ENCODE measurements around the gene FARS2.
A peak's percentile ranks its signal among the peaks of the same experiment; 100 is the strongest.

Gene FARS2

GRCh38 chr6:5394280-5394679, 133.0 kb downstream of the FARS2 start:
- H3K4me3 ChIP-seq (ENCODE audit: low read depth, low read length), result no peak overlapping the region
- TF ChIP-seq POLR2A (IDR thresholded peaks at IDR 0.05; ENCODE audit: extremely low read depth, insufficient read length) (no peak), MYC (IDR thresholded peaks at IDR 0.05; ENCODE audit: low read depth, low read length) (no peak), MAX (IDR thresholded peaks at IDR 0.05; ENCODE audit: low read depth, low read length) (no peak), CTCF (IDR thresholded peaks at IDR 0.05; ENCODE audit: low read depth, low read length) (no peak)
- no peak for DNase-seq (ENCODE audit: low read depth)

- TF ChIP-seq MYC (IDR thresholded peaks at IDR 0.05; ENCODE audit: low read depth, low read length) (no peak), CTCF (IDR thresholded peaks at IDR 0.05; ENCODE audit: low read depth, low read length) (no peak), MAX (IDR thresholded peaks at IDR 0.05; ENCODE audit: low read depth, low read length) (no peak), POLR2A (IDR thresholded peaks at IDR 0.05; ENCODE audit: extremely low read depth, insufficient read length) (no peak)
Observed at GRCh38 chr6:5395719-5396118, 134.4 kb downstream of the FARS2 start.

GRCh38 chr6:5398530-5398929, 137.2 kb downstream of the FARS2 start:
- TF ChIP-seq CTCF (IDR thresholded peaks at IDR 0.05; ENCODE audit: low read depth, low read length) (peak; percentile 54), MYC (IDR thresholded peaks at IDR 0.05; ENCODE audit: low read depth, low read length) (no peak)
- H3K4me3 ChIP-seq (ENCODE audit: low read depth, low read length), result no peak overlapping the region
- peak; percentile 75 for DNase-seq (ENCODE audit: low read depth)

More at GRCh38 chr6:5395719-5396118, 134.4 kb downstream of the FARS2 start:
- H3K4me3 ChIP-seq (ENCODE audit: low read depth, low read length), result no peak overlapping the region
- no peak for DNase-seq (ENCODE audit: low read depth)

- H3K4me3 ChIP-seq (ENCODE audit: low read depth, low read length), result no peak overlapping the region
- no peak for DNase-seq (ENCODE audit: low read depth)
- TF ChIP-seq CTCF (IDR thresholded peaks at IDR 0.05; ENCODE audit: low read depth, low read length) (no peak), POLR2A (IDR thresholded peaks at IDR 0.05; ENCODE audit: extremely low read depth, insufficient read length) (no peak), MAX (IDR thresholded peaks at IDR 0.05; ENCODE audit: low read depth, low read length) (no peak), MYC (IDR thresholded peaks at IDR 0.05; ENCODE audit: low read depth, low read length) (no peak)
Observed at GRCh38 chr6:5399391-5399790, 138.1 kb downstream of the FARS2 start.

- H3K4me3 ChIP-seq (ENCODE audit: low read depth, low read length), result no peak overlapping the region
- DNase-seq (ENCODE audit: low read depth), result peak; percentile 49
Observed at GRCh38 chr6:5401845-5402738, 140.8 kb downstream of the FARS2 start.

More at GRCh38 chr6:5401845-5402738, 140.8 kb downstream of the FARS2 start:
- TF ChIP-seq CTCF (IDR thresholded peaks at IDR 0.05; ENCODE audit: low read depth, low read length), result peak; percentile 24
- TF ChIP-seq MYC (IDR thresholded peaks at IDR 0.05; ENCODE audit: low read depth, low read length), result no peak

Data from NB4 (cell line).